PC-9 (cell line): ENCODE data around the gene ETV6.

ENCODE experiments used
- CTCF ChIP-seq: fragments of 200-600 bp; sonication (generic); conservative IDR thresholded peaks from 2 replicates; pipeline ENCODE4 v1.6.1; 2017; ENCODE audit warnings: mixed run types, antibody characterized with exemption, mild to moderate bottlenecking, moderate library complexity
- EZH2 ChIP-seq: fragments of 200-600 bp; sonication (generic); IDR thresholded peaks from 2 replicates; pipeline ENCODE4 v1.8.0; 2017; ENCODE audit warnings: antibody characterized with exemption, low read depth

- TF ChIP-seq EZH2 (no peak), CTCF (no peak)
Measured at GRCh38 chr12:11813438-11813813, 164.0 kb downstream of the ETV6 start.
